Hippocampal formation (tissue), 2 donors: Measurements from ENCODE around the gene OR51G1.
"Not testable (repeated sequence)": the region's sequence is repeated elsewhere in the genome, so short reads cannot be mapped to it uniquely, and the experiment has no call there.

Experiments
- DNase-seq, 2 donors: peaks; one replicate each; lab custom pipeline; 2025; lab: John Stamatoyannopoulos, UW

OR51G1 gene, protein sequence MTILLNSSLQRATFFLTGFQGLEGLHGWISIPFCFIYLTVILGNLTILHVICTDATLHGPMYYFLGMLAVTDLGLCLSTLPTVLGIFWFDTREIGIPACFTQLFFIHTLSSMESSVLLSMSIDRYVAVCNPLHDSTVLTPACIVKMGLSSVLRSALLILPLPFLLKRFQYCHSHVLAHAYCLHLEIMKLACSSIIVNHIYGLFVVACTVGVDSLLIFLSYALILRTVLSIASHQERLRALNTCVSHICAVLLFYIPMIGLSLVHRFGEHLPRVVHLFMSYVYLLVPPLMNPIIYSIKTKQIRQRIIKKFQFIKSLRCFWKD

DNA sequence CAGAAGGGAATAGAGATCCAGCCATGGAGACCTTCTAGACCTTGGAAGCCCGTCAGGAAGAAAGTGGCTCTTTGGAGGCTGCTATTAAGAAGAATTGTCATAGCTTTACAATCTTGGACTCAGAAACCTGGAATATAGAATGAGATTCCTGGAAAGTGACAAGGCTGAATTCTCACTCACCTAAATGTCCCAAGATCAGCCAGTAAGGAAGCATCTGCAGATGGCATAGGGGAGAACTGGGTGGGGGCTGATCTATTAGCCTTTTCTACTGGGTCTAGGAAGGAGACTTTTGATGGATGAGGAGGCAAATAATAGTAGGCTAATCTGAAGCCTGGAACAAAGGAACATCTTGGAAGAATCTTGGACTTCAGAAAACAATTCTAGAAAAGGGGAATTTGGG is at the start of gene OR51G1:
Gene OR51G1, minus strand, starts transcription at position 101 of the 400 bp plus-strand sequence. Its CDS starts 0 bp downstream, at position 101.
- DNase-seq: no peak

DNA sequence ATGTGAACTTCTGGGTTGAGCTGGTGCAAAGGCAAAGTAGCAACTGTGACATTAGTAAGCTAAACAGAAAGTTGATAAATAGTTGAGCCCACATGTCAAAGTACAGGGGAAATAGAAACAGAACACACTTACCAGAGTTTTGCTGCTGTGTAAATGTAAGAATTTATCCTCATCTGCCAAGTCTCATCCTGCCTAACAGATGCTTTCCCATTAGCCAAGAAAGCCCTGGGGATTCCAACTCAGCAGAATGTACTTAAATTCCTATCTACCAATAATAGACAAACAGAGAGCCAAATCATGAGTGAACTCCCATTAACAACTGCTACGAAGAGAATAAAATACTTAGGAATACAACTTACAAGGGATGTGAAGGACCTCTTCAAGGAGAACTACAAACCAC is 38.7 kb upstream of the OR51G1 start:
- DNase-seq: no peak

DNA sequence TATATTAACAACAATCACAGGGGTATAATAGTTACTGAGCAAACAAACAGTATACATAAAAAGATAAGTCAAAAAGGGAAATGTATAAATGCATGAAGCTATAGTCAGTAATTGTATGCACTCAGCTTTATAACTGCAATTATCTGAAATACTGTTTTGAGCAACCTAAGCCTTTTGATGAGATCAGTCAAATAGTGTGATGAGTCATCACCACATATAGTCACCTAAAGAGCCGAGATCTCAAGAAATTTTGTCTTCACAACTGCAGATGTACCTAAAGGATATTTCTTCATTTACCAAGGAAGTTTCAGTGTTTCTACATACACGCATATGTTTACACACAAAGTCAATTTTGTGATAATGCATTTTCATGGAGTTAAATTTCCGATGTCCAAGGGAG is 36.7 kb upstream of the OR51G1 start:
- no peak for DNase-seq

DNA sequence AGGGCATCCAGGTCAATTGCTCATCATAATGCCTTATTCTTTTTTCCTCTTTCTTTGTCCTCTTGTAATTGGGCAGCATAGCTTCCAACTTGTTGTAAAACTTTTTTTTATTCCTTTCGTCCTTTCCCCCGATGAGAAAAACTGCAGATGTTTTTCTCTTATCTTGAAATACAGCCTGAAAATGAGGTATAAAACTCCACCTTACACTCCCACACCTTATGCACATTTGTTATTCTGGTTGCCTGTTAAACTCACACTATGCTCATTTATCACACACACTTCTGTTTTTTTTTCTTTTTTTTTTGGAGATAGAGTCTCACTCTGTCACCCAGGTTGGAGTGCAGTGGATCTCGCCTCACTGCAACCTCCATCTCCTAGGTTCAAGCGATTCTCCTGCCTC is 33.3 kb upstream of the OR51G1 start:
- DNase-seq: no peak

DNA sequence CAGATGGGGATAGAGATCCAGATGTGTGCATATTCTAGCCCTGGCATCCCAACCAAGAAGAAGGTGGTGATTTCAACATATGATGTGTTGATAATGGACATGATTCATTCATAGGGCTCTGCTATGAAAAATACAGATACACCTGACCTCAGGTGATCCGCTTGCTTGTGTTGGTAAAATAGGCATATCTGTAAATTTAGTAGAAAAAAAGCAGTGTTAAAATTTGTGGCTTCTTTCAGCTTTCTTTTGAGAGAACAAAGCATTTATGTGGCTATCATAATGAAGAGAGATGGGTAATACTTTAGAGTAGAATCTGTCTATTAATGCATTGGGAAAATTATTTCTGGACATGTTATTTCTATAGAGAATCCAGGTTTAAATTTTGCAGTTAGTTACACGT is 31.5 kb upstream of the OR51G1 start, which contains the start of gene OR51A2:
Gene OR51A2, minus strand, starts transcription at position 101 of the 400 bp plus-strand sequence. Its CDS starts 0 bp downstream, at position 101.
- DNase-seq: not testable (repeated sequence)

DNA sequence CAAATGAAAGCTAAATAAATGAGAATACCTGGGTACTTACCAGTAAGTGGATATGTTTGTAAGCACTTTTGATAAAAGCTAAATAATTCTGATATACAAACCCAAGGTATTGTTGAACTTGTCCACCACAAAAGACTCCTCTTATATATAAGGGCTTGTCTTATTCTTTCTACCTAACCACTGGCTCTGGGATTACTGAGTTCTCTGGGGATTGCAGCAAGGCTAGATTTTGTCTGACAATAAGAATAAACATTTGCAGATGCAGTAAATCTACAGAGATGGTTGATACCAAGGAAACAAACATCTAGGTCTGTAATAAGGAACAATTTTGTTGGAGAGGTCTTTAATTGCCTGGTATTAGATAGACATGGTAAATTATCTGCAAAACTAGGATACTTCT is 23.4 kb upstream of the OR51G1 start, which contains the start of gene OR51A4:
Gene OR51A4, minus strand, starts transcription at position 101 of the 400 bp plus-strand sequence. CDS start 505 bp downstream, outside the sequence.
- DNase-seq: no peak

DNA sequence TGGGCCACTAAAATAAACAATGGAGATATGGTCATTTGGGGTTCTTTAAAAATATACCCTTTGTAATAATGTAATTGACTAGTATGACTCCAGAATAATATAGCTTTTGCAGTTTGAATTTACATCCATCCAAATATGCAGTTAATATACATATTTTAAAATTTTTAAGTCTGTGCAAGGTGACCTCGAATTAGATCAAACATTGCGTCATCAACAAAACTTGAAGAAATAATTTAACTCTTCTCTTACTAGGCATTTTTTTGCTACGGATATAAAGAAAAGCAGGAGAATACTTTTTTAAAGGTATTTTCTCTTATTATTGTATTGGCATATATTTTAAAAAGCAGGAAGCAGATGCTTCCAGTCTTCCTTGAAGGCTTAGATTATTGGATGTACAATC is 12.6 kb upstream of the OR51G1 start:
- no peak for DNase-seq

DNA sequence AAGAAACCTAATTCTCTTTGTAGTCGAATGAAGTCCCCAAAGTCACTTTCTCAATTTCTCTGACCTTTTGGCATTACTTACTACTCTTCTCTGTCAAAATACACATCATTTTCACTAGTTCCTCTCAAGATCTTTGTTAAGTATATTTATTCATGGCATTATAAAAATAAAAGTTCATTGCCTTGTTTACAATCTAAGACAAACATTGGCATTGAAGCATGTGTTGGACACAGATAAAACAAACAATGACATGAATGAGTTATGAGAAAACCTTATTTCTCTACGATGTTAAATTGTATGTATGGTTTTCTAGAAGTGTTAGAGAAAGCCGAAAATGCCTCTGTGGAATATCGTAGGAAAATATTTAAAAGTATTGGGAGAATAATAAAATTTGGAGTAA is 8.6 kb upstream of the OR51G1 start:
- DNase-seq: no peak

DNA sequence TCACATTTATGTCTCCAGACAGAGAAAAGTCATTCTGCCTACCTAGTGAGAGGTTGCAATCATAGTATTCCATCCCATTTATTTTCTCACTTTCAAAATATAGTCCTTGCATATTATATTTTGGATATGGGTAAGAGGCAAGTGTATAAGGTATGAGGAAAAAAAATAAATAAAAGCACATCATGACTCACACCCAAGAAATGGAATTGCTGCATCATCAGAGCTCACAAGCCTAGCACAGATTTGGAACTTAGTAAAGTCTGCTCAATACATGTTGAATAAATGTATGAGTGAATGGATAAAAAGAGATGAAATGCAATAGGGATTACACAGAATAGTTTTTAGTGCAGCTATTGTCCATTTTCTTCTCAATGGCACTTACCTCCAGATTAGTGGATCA is 2.5 kb upstream of the OR51G1 start:
- DNase-seq: no peak

DNA sequence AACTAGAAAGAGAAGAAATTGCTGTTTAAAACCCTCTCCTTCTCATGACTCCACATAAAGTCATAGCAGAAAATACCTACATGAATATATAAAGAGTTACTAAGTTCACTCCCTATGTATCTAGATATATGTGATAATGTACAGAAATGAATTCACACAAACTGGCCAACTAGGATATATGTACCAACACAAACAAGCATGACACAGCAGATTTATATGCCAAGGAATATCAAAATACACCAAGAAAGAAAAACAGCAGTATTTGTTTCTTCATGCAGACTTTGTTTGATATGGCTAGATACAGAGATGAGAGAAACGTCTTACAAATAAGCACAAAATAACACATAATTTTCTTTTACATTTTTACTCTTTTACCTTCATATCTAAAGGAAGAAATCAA is 1.8 kb downstream of the OR51G1 start:
- DNase-seq: no peak

DNA sequence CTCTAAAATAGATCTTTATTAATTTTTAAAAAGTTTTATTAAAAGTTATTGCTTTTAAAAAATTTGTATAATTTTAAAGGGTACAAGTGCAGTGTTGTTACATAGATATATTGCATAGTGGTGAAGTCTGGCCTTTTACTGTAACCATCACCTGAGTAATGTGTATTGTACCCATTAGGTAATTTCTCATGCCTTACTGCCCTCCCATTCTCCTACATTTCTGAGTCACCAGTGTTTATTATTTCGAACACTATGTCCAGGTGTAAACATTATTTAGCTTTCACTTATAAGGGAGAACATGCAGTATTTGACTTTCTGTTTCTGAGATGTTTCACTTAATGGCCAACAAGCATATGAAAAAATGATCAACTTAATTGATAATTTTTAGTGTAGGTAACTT is 2.3 kb downstream of the OR51G1 start:
- DNase-seq: no peak

DNA sequence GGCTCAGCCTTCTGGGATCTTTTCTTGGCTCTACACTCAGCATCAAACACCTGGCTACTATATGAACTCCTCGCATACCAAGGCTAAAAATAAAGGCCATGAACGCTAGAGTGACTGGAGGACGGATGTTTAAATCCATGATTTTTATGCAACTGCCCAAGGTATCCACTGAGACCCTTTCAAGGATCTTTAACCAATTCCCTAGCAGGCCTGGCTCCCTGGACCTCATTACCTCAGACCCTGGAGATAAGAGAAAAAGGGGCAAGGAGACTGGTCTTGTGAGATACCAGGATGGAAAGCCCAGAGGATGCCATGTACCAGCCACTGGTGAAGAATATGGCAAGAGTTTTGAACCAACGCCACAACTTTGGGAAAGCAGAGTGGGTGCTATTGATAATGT is 4.9 kb downstream of the OR51G1 start, which contains the start of gene OR51G2:
Gene OR51G2, minus strand, starts transcription at position 101 of the 400 bp plus-strand sequence. CDS start 3,687 bp downstream, outside the sequence.
- no peak for DNase-seq

DNA sequence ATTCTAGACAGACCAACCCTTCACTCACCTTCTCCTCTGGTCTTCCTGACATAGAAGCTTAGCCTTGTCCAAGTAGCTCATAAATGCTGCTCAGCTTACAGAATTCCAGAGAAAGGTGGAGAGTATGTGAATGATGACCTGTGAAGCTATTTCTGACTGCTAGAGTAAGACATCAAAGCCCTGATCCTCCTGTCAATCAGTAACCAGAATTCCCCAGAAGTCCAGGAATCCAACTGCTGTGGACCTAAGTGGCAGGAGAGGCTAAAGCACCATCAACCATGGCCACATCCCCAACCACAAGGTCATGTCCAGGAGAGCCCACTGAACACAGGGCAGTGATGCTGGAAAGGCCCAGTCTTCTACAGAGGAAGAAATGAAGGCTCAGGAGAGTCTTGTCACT is 7.6 kb downstream of the OR51G1 start:
- DNase-seq: no peak

DNA sequence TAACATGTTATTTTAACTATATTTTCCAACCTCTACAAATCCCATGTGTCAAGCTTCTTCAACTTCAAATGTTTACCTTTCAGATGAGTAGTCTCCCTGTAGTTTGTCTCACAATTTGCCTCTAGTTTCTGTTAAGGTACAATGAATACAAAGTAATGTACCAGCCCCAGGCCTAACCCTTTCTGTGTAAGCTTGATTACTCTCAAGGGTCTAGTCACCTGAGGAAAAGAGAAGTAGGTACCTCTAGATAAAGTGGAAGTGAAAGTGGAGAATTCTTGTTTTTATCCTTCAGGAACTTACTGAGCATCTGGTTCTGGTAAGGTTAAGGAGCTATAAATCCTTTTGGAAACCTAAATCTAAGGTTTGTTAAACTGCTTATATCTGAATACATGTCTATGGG is 20.7 kb downstream of the OR51G1 start, which contains the start of gene OR51A7:
Gene OR51A7, plus strand, starts transcription at position 300 of the 400 bp plus-strand sequence. CDS start 3,587 bp downstream, outside the sequence.
- DNase-seq: no peak

DNA sequence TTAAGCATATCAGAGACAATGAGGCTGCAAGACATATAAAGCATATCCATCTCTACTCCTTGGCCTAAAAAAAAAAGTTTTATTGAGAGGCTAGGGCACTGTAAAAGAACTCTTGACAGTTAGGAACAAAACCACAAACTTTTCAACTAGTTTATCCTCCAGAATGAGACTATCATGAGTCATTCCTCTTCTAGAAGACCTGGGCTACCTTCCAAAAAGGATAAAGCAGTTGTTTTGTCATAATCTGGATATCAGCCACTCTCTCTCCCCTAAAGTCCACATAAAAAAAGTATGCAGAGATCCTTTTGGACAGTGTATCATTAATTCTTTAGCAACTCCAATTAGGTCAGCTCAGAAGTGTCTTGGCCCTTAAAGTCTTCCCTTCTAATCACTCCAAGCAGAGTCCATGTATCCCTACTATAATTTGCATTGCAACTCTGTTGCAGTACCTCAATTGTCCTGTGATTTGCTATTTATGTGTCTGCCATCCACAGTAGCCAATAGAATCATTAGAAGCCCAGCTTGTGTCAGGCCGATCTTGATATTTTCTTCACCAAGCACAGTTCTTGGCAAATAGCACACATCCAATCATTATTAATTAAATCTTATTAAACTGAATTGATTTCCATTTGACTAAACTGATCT is 32.0 kb downstream of the OR51G1 start:
- DNase-seq: no peak

DNA sequence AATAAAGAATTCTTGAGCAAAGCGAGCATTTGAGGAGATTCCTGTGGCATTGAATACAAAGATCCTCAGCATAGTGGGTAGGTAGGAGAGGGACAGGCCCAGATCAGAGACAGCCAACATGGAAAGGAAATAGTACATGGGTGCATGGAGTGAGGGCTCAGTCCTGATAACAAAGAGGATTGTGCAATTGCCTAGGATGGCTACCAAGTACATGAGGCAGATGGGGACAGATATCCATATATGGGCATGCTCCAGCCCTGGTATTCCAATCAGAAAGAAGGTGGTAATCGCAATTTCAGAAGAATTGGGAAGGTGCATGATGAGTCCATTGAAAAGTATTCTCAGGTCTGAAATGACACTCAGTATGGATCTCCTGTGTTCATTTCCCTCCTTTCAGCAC is 33.9 kb downstream of the OR51G1 start:
- DNase-seq: no peak

DNA sequence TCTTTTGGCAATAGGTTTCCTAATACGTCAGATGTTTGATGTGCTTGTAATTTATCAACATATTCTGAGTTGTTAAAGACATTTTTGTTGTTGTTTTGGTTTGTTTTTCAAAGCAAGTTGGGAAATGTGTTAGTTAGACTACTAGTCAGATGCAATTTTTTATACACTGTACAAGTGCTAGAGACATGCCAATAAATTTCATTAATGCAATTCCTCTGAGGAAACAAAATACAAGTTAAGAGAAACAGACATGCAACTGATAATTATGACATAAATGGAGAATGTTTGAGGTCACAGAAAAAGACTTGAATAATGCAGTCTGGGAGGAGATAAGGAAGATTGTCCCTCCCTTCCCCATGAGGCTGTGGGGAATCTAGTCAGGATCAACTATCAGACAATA is 36.5 kb downstream of the OR51G1 start:
- DNase-seq: no peak

DNA sequence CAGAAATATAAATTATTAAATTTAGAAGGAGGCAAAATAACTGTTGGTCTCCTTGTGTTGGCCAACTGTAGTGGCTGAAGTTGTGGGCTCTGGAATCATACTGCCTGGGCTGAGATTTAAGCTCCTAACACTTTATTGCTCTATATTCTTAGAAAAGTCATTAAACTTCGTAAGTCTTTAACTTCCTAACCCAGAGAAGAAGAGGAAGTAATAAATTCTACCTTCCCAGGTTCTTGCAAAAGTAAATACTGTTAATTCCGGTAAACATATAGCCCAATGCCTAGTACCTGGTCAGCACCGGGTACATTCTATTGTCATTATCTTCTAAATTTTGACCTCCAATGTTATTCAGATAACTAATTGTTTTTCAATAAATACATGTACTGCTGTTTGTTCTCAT is 38.0 kb downstream of the OR51G1 start:
- no peak for DNase-seq

DNA sequence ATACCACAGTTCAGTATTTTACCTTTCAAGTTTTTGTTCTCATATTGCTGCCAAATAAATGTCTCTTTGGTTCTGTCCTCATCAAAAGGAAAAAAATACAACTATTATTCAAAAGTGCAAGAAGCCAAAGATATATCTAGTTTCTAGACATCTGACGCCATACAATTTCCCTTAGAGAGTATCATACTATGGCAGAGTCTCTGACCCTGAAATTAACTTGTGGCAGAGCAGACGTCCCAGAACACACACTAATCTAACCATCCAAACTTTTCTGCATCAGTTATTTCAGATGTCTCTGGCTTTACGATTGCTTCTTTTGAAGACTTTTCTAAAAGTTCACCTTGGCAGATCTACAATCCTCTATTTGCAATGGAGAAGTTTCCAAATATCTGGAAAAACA is 39.8 kb downstream of the OR51G1 start:
- DNase-seq: no peak

DNA sequence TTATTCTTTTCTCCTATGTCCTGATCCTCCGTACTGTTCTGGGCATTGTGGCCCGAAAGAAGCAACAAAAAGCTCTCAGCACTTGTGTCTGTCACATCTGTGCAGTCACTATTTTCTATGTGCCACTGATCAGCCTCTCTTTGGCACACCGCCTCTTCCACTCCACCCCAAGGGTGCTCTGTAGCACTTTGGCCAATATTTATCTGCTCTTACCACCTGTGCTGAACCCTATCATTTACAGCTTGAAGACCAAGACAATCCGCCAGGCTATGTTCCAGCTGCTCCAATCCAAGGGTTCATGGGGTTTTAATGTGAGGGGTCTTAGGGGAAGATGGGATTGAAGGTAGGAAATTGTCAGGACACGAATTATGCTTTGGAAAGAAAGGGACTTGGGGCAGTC is 41.6 kb downstream of the OR51G1 start:
- DNase-seq: no peak

DNA sequence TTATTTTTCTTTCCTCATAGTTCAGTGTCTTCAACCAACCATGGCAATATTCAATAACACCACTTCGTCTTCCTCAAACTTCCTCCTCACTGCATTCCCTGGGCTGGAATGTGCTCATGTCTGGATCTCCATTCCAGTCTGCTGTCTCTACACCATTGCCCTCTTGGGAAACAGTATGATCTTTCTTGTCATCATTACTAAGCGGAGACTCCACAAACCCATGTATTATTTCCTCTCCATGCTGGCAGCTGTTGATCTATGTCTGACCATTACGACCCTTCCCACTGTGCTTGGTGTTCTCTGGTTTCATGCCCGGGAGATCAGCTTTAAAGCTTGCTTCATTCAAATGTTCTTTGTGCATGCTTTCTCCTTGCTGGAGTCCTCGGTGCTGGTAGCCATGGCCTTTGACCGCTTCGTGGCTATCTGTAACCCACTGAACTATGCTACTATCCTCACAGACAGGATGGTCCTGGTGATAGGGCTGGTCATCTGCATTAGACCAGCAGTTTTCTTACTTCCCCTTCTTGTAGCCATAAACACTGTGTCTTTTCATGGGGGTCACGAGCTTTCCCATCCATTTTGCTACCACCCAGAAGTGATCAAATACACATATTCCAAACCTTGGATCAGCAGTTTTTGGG is 42.2 kb downstream of the OR51G1 start, which contains the start of gene OR51T1:
Gene OR51T1, plus strand, starts transcription at position 41 of the 641 bp plus-strand sequence. Its CDS starts 0 bp downstream, at position 41.
- DNase-seq: no peak

DNA sequence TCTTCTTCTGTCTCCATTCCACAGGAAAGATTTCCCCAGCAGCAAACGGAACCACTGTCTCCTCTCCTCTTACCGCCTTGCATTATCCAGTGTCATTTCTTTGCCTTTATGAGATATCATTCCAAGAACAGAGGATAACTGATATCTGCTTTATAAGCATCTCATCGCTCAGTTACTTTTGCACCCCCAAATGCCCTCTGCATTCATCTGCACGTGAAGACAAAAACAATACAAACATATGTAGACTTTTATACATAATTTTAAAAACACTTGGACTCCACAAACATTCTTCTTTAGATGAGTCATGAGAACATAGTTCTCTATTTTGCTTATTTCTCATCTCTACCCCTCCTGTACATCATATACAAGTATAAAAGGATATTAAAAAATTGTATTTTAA is 43.0 kb downstream of the OR51G1 start:
- no peak for DNase-seq
